Measurements from ENCODE around the gene CSRP3. TPM values are rescaled to one million over a fixed set of nuclear protein-coding genes. Genes with fewer than 3 reads are reported as not detected.

CSRP3 gene
- total and polyA plus RNA-seq, 4 donors = 0.08 TPM; not detected in 3

DNA sequence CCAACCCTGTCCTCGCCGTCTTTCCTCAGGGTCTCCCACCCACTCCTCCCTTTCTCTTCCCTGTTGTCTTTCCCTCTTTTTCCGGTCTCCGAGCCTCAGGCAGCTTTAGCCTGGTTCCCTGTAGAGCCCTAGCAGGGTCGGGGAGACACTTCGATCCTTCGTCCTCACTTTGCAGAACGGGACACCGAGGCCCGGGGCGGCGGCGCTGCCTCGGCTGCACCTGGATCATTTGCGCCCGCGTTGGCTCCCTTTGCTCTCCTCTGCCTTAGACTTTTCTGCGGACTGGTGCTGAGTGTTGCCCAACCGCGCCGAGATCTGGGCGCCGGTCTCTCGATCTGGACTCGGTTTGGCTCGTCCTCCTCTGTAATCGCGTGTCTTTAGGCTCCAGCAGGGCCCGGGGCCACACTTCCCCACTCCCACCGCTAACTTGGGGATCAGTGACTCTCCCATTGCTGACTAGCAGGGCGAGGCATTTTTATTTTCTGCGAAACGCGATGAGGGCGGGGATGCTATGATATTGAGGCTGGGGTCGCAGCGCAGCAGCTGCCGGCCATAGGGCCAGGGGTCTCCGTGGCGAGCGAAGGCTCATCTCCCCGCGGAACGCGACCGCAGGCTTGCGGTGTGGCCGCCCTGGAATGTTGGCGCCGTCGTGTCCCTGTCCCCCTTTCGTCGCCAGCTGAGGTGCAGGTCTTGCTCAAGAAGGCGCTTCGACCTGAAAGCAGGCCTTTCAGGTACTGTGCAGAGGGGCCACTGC is 40.6 kb upstream of the CSRP3 start:
- WGBS = 22% methylated on average over 55 of the region's 55 CpGs
- H3K27me3 ChIP-seq (ENCODE audit: control insufficient read depth in 4 of 4, insufficient read depth in 4 of 4, low read length in 3 of 4) = peaks cover 0 to 3% (median 2%) of the 10 kb centered on the region in 4 donors
- peaks cover 6 to 22% (median 19%) of the 10 kb centered on the region in 4 donors for H3K4me1 ChIP-seq (ENCODE audit: control insufficient read depth in 4 of 4, insufficient read depth in 4 of 4, low read length in 3 of 4)
- TF ChIP-seq FOXA1 (IDR thresholded peaks at IDR 0.05) (no peak), HNF4G (IDR thresholded peaks at IDR 0.05) (no peak), YY1 (IDR thresholded peaks at IDR 0.05) (no peak), RXRA (IDR thresholded peaks at IDR 0.05) (no peak), JUND (IDR thresholded peaks at IDR 0.05) (no peak), TAF1 (conservative IDR thresholded peaks at IDR 0.05) (no peak), SP1 (IDR thresholded peaks at IDR 0.05) (no peak), HNF4A (conservative IDR thresholded peaks at IDR 0.05) (no peak), GABPA (IDR thresholded peaks at IDR 0.05 in 1 of 2, conservative IDR thresholded peaks at IDR 0.05 in 1 of 2) (no peak), RAD21 (IDR thresholded peaks at IDR 0.05) (no peak)
- TF ChIP-seq, protein P1, sequence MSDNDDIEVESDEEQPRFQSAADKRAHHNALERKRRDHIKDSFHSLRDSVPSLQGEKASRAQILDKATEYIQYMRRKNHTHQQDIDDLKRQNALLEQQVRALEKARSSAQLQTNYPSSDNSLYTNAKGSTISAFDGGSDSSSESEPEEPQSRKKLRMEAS (IDR thresholded peaks at IDR 0.05) = no peak
- TF ChIP-seq, protein P2, sequence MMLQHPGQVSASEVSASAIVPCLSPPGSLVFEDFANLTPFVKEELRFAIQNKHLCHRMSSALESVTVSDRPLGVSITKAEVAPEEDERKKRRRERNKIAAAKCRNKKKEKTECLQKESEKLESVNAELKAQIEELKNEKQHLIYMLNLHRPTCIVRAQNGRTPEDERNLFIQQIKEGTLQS (IDR thresholded peaks at IDR 0.05) = no peak
- TF ChIP-seq, protein P3, sequence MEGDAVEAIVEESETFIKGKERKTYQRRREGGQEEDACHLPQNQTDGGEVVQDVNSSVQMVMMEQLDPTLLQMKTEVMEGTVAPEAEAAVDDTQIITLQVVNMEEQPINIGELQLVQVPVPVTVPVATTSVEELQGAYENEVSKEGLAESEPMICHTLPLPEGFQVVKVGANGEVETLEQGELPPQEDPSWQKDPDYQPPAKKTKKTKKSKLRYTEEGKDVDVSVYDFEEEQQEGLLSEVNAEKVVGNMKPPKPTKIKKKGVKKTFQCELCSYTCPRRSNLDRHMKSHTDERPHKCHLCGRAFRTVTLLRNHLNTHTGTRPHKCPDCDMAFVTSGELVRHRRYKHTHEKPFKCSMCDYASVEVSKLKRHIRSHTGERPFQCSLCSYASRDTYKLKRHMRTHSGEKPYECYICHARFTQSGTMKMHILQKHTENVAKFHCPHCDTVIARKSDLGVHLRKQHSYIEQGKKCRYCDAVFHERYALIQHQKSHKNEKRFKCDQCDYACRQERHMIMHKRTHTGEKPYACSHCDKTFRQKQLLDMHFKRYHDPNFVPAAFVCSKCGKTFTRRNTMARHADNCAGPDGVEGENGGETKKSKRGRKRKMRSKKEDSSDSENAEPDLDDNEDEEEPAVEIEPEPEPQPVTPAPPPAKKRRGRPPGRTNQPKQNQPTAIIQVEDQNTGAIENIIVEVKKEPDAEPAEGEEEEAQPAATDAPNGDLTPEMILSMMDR (IDR thresholded peaks at IDR 0.05; ENCODE audit: low read depth, low read length, missing input control) = no peak
- H3K4me3 ChIP-seq (ENCODE audit: low read depth in 1 of 3, low read length in 3 of 3) = peak overlapping the region; percentile 26 to 84 (median 51)
- no peaks in the 10 kb centered on the region for H3K36me3 ChIP-seq (ENCODE audit: control insufficient read depth in 4 of 4, insufficient read depth in 3 of 4, low read depth in 1 of 4, low read length in 3 of 4)
- H3K9ac ChIP-seq (ENCODE audit: low read depth in 1 of 2, low read length in 2 of 2) = no peak overlapping the region
- DNase-seq (ENCODE audit: low spot score) = peak; percentile 46
- H3K27ac ChIP-seq (ENCODE audit: low read depth in 1 of 2, low read length in 2 of 2) = no peak overlapping the region
- no peaks in the 10 kb centered on the region for H3K9me3 ChIP-seq (ENCODE audit: control insufficient read depth in 4 of 4, low read length in 3 of 4)

DNA sequence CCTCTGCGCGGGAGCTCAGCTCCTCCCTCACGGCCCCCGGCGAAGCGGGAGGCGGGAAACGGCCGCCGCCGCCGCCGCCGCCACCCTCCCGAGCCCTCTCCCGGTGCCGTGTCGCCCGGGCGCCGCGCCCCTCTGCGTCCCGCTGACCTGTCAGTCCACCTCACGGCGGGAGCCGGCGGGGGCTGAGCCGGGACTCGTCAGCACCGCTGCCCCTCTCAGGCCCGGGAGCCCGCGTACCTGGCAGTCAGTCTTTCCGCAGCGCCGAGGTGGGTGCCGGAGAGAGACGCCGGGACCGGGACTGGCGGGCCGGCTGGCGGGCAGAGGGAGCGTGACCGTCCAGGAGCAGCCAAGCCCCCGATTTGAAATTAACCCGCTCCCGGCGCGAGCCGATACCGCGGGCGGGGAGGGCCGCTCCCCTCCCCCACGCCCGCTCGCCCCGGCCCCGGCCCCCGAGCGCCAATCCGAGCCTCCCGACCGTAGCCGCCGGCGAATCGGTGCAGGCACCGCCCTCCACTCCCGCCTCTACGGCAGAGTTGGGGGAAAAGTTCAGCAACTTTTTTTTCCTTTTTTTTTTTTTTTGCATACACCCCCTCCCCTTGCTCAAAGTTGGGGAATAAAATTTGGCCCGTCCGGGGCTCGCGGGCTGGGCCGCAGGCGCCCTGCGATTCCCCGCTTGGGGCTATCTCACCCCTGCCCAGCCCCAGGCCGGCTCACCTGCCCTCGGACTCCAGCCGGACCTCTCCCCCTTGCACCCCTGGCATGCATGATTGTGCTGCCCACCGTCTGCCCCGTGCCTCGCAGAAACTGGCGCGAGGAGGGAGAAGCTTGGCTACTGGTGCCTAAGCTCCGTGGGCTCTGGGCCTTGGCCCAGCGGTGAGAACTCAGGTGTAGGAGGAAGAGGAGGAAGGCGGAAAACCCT is 39.7 kb upstream of the CSRP3 start:
- H3K9me3 ChIP-seq (ENCODE audit: control insufficient read depth in 4 of 4, low read length in 3 of 4) = no peaks in the 10 kb centered on the region
- DNase-seq (ENCODE audit: low spot score) = peak; percentile 67
- H3K4me3 ChIP-seq (ENCODE audit: low read depth in 1 of 3, low read length in 3 of 3) = peak overlapping the region; percentile 39 to 84 (median 51)
- 1% methylated on average over 92 of the region's 92 CpGs for WGBS
- peaks cover 0 to 3% (median 2%) of the 10 kb centered on the region in 4 donors for H3K27me3 ChIP-seq (ENCODE audit: control insufficient read depth in 4 of 4, insufficient read depth in 4 of 4, low read length in 3 of 4)
- H3K9ac ChIP-seq (ENCODE audit: low read depth in 1 of 2, low read length in 2 of 2) = no peak overlapping the region
- no peaks in the 10 kb centered on the region for H3K36me3 ChIP-seq (ENCODE audit: control insufficient read depth in 4 of 4, insufficient read depth in 3 of 4, low read depth in 1 of 4, low read length in 3 of 4)
- H3K4me1 ChIP-seq (ENCODE audit: control insufficient read depth in 4 of 4, insufficient read depth in 4 of 4, low read length in 3 of 4) = peaks cover 6 to 22% (median 19%) of the 10 kb centered on the region in 4 donors
- no peak overlapping the region for H3K27ac ChIP-seq (ENCODE audit: low read depth in 1 of 2, low read length in 2 of 2)
- TF ChIP-seq SP1 (IDR thresholded peaks at IDR 0.05) (no peak), RAD21 (IDR thresholded peaks at IDR 0.05) (no peak), HNF4A (conservative IDR thresholded peaks at IDR 0.05) (no peak), GABPA (IDR thresholded peaks at IDR 0.05 in 1 of 2, conservative IDR thresholded peaks at IDR 0.05 in 1 of 2) (no peak), FOXA2 (IDR thresholded peaks at IDR 0.05) (no peak), TAF1 (conservative IDR thresholded peaks at IDR 0.05) (no peak), EGR1 (IDR thresholded peaks at IDR 0.05; ENCODE audit: low read depth in 2 of 2) (no peak), YY1 (IDR thresholded peaks at IDR 0.05) (no peak), HNF4G (IDR thresholded peaks at IDR 0.05) (no peak), FOXA1 (IDR thresholded peaks at IDR 0.05) (no peak), JUND (IDR thresholded peaks at IDR 0.05) (no peak)
- TF ChIP-seq, protein P1 (IDR thresholded peaks at IDR 0.05) = no peak
- TF ChIP-seq, protein P4, sequence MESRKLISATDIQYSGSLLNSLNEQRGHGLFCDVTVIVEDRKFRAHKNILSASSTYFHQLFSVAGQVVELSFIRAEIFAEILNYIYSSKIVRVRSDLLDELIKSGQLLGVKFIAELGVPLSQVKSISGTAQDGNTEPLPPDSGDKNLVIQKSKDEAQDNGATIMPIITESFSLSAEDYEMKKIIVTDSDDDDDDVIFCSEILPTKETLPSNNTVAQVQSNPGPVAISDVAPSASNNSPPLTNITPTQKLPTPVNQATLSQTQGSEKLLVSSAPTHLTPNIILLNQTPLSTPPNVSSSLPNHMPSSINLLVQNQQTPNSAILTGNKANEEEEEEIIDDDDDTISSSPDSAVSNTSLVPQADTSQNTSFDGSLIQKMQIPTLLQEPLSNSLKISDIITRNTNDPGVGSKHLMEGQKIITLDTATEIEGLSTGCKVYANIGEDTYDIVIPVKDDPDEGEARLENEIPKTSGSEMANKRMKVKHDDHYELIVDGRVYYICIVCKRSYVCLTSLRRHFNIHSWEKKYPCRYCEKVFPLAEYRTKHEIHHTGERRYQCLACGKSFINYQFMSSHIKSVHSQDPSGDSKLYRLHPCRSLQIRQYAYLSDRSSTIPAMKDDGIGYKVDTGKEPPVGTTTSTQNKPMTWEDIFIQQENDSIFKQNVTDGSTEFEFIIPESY (IDR thresholded peaks at IDR 0.05) = no peak
- TF ChIP-seq, protein P5, sequence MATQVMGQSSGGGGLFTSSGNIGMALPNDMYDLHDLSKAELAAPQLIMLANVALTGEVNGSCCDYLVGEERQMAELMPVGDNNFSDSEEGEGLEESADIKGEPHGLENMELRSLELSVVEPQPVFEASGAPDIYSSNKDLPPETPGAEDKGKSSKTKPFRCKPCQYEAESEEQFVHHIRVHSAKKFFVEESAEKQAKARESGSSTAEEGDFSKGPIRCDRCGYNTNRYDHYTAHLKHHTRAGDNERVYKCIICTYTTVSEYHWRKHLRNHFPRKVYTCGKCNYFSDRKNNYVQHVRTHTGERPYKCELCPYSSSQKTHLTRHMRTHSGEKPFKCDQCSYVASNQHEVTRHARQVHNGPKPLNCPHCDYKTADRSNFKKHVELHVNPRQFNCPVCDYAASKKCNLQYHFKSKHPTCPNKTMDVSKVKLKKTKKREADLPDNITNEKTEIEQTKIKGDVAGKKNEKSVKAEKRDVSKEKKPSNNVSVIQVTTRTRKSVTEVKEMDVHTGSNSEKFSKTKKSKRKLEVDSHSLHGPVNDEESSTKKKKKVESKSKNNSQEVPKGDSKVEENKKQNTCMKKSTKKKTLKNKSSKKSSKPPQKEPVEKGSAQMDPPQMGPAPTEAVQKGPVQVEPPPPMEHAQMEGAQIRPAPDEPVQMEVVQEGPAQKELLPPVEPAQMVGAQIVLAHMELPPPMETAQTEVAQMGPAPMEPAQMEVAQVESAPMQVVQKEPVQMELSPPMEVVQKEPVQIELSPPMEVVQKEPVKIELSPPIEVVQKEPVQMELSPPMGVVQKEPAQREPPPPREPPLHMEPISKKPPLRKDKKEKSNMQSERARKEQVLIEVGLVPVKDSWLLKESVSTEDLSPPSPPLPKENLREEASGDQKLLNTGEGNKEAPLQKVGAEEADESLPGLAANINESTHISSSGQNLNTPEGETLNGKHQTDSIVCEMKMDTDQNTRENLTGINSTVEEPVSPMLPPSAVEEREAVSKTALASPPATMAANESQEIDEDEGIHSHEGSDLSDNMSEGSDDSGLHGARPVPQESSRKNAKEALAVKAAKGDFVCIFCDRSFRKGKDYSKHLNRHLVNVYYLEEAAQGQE (IDR thresholded peaks at IDR 0.05) = no peak
- TF ChIP-seq, protein P3 (IDR thresholded peaks at IDR 0.05; ENCODE audit: low read depth, low read length, missing input control) = no peak

Data from liver (tissue), 9 donors.